Mesothelial cell of epicardium (in vitro differentiated cells): ENCODE results near the gene PLXNA2. TPM values are rescaled to one million over a fixed set of nuclear protein-coding genes. Genes with fewer than 3 reads are reported as not detected.

Experiments used
- DNase-seq, 2 experiments: peaks; one replicate each; pipeline ENCODE4 v3.0.0; 2021; ENCODE audit warnings: low spot score in 2 of 2; ENCODE audit not compliant: unreplicated experiment in 2 of 2
- H3K27ac Mint-ChIP-seq: 2 replicates; pipeline ENCODE4 v1.8.0; 2021; ENCODE audit warnings: mixed read lengths
- H3K27me3 Mint-ChIP-seq: 2 replicates; pipeline ENCODE4 v1.8.0; 2021; ENCODE audit warnings: low read depth, mixed read lengths
- H3K36me3 Mint-ChIP-seq: 2 replicates; pipeline ENCODE4 v1.8.0; 2021; ENCODE audit warnings: mixed read lengths
- H3K4me1 Mint-ChIP-seq: 2 replicates; pipeline ENCODE4 v1.8.0; 2021; ENCODE audit warnings: mixed read lengths
- H3K4me3 Mint-ChIP-seq: 2 replicates; pipeline ENCODE4 v1.8.0; 2021; ENCODE audit warnings: mild to moderate bottlenecking, moderate library complexity, mixed read lengths
- H3K9me3 Mint-ChIP-seq: 2 replicates; pipeline ENCODE4 v1.8.0; 2021; ENCODE audit warnings: mixed read lengths
- CTCF ChIP-seq: fragments of 200-600 bp; sonication (generic); IDR thresholded peaks from one replicate; pipeline ENCODE4 v1.5.0; 2021; ENCODE audit warnings: antibody characterized with exemption; ENCODE audit not compliant: unreplicated experiment
- total RNA-seq: library from RNA; stranded (reverse); gene quantifications from 3 replicates; pipeline ENCODE4 v1.2.1, GENCODE V29; 2021

PLXNA2 gene
- total RNA-seq, 1 donor from 2014 or later, result 14.7 TPM

- TF ChIP-seq CTCF, result no peak
- Mint-ChIP-seq H3K36me3 (no peaks in the 10 kb centered on the region), H3K9me3 (no peaks in the 10 kb centered on the region), H3K27ac (no peak overlapping the region), H3K4me1 (peaks cover 68% of the 10 kb centered on the region), H3K27me3 (peaks cover 16% of the 10 kb centered on the region), H3K4me3 (no peak overlapping the region)
- DNase-seq, result no peak
Measured at GRCh38 chr1:208240662-208241355, 3.4 kb downstream of the PLXNA2 start.

GRCh38 chr1:208239473-208240381, 4.5 kb downstream of the PLXNA2 start:
- Mint-ChIP-seq H3K9me3 (no peaks in the 10 kb centered on the region), H3K36me3 (no peaks in the 10 kb centered on the region), H3K4me3 (no peak overlapping the region), H3K27ac (no peak overlapping the region), H3K27me3 (peaks cover 16% of the 10 kb centered on the region), H3K4me1 (peaks cover 67% of the 10 kb centered on the region)
- DNase-seq, result no peak
- TF ChIP-seq CTCF, result no peak

- TF ChIP-seq CTCF, result peak; percentile 77
- no peaks in the 10 kb centered on the region for H3K9me3 Mint-ChIP-seq
- no peak overlapping the region for H3K27ac Mint-ChIP-seq
- peaks cover 16% of the 10 kb centered on the region for H3K27me3 Mint-ChIP-seq
- no peak overlapping the region for H3K4me3 Mint-ChIP-seq
- DNase-seq, result no peak
- H3K4me1 Mint-ChIP-seq, result peaks cover 63% of the 10 kb centered on the region
- no peaks in the 10 kb centered on the region for H3K36me3 Mint-ChIP-seq
Measured at GRCh38 chr1:208238710-208239472, 5.3 kb downstream of the PLXNA2 start.

GRCh38 chr1:208237241-208237640, 6.9 kb downstream of the PLXNA2 start:
- Mint-ChIP-seq H3K27me3 (peaks cover 9% of the 10 kb centered on the region), H3K4me1 (peaks cover 67% of the 10 kb centered on the region), H3K27ac (no peak overlapping the region), H3K4me3 (no peak overlapping the region), H3K9me3 (no peaks in the 10 kb centered on the region), H3K36me3 (no peaks in the 10 kb centered on the region)
- TF ChIP-seq CTCF, result no peak
- no peak for DNase-seq

- H3K4me3 Mint-ChIP-seq, result no peak overlapping the region
- no peaks in the 10 kb centered on the region for H3K9me3 Mint-ChIP-seq
- no peak for TF ChIP-seq CTCF
- no peaks in the 10 kb centered on the region for H3K36me3 Mint-ChIP-seq
- peak overlapping the region; percentile 47 for H3K27ac Mint-ChIP-seq
- peaks cover 69% of the 10 kb centered on the region for H3K4me1 Mint-ChIP-seq
- DNase-seq, result no peak
- H3K27me3 Mint-ChIP-seq, result no peaks in the 10 kb centered on the region
Measured at GRCh38 chr1:208235982-208236761, 8.0 kb downstream of the PLXNA2 start.
